HEK293 (cell line): Measurements from ENCODE around the gene ARHGAP10.

Source experiments
- PATZ1 ChIP-seq: fragments of 450-650 bp; formaldehyde crosslinking; IDR thresholded peaks from 2 replicates; pipeline ENCODE4 v1.5.1; 2016; ENCODE audit warnings: missing biosample characterization, missing genetic modification characterization
- PRDM10 ChIP-seq: fragments of 450-650 bp; formaldehyde crosslinking; IDR thresholded peaks from 2 replicates; pipeline ENCODE4 v1.5.1; 2016; ENCODE audit warnings: missing biosample characterization, missing genetic modification characterization
- ZBTB17 ChIP-seq: fragments of 450-650 bp; formaldehyde crosslinking; IDR thresholded peaks from 2 replicates; pipeline ENCODE4 v1.5.1; 2016; ENCODE audit warnings: missing biosample characterization, missing genetic modification characterization
- ZBTB20 ChIP-seq: fragments of 450-650 bp; formaldehyde crosslinking; IDR thresholded peaks from 2 replicates; pipeline ENCODE4 v1.5.1; 2016; ENCODE audit warnings: missing biosample characterization, missing genetic modification characterization
- ZBTB8A ChIP-seq: fragments of 450-650 bp; formaldehyde crosslinking; IDR thresholded peaks from 2 replicates; pipeline ENCODE4 v1.5.1; 2016; ENCODE audit warnings: missing biosample characterization, missing genetic modification characterization
- ZFHX2 ChIP-seq: fragments of 450-650 bp; formaldehyde crosslinking; conservative IDR thresholded peaks from 2 replicates; pipeline ENCODE4 v1.5.1; 2016; ENCODE audit warnings: missing biosample characterization, missing genetic modification characterization
- ZFP37 ChIP-seq: fragments of 450-650 bp; formaldehyde crosslinking; IDR thresholded peaks from 2 replicates; pipeline ENCODE4 v1.5.1; 2016; ENCODE audit warnings: missing biosample characterization, missing genetic modification characterization
- ZFP41 ChIP-seq: fragments of 450-650 bp; formaldehyde crosslinking; IDR thresholded peaks from 2 replicates; pipeline ENCODE4 v1.5.1; 2016; ENCODE audit warnings: missing biosample characterization, missing genetic modification characterization, borderline replicate concordance
- ZNF132 ChIP-seq: fragments of 450-650 bp; formaldehyde crosslinking; IDR thresholded peaks from 2 replicates; pipeline ENCODE4 v1.5.1; 2017; ENCODE audit warnings: missing biosample characterization, missing genetic modification characterization, borderline replicate concordance
- ZNF19 ChIP-seq: fragments of 450-650 bp; formaldehyde crosslinking; IDR thresholded peaks from 2 replicates; pipeline ENCODE4; 2016; ENCODE audit warnings: missing biosample characterization, missing genetic modification characterization, low read depth
- ZNF239 ChIP-seq: fragments of 450-650 bp; formaldehyde crosslinking; IDR thresholded peaks from 2 replicates; pipeline ENCODE4 v1.5.1; 2016; ENCODE audit warnings: missing biosample characterization, missing genetic modification characterization
- ZNF341 ChIP-seq: fragments of 450-650 bp; formaldehyde crosslinking; IDR thresholded peaks from 2 replicates; pipeline ENCODE4; 2016; ENCODE audit warnings: low read depth, missing biosample characterization, missing genetic modification characterization
- ZNF362 ChIP-seq: fragments of 450-650 bp; formaldehyde crosslinking; IDR thresholded peaks from 2 replicates; pipeline ENCODE4 v1.5.1; 2016; ENCODE audit warnings: missing biosample characterization, missing genetic modification characterization
- ZNF366 ChIP-seq: fragments of 450-650 bp; formaldehyde crosslinking; conservative IDR thresholded peaks from 2 replicates; pipeline ENCODE4 v1.5.1; 2016; ENCODE audit warnings: missing biosample characterization, missing genetic modification characterization
- ZNF510 ChIP-seq: fragments of 450-650 bp; formaldehyde crosslinking; IDR thresholded peaks from 2 replicates; pipeline ENCODE4 v1.5.1; 2018; ENCODE audit warnings: mild to moderate bottlenecking, missing genetic modification characterization, missing biosample characterization; ENCODE audit not compliant: insufficient replicate concordance
- ZNF580 ChIP-seq: fragments of 450-650 bp; formaldehyde crosslinking; IDR thresholded peaks from 2 replicates; pipeline ENCODE4 v1.5.1; 2016; ENCODE audit warnings: missing biosample characterization, missing genetic modification characterization
- ZNF639 ChIP-seq: fragments of 450-650 bp; formaldehyde crosslinking; IDR thresholded peaks from 2 replicates; pipeline ENCODE4 v1.5.1; 2016; ENCODE audit warnings: missing biosample characterization, missing genetic modification characterization
- ZNF692 ChIP-seq: fragments of 450-650 bp; formaldehyde crosslinking; IDR thresholded peaks from 2 replicates; pipeline ENCODE4 v1.5.1; 2016; ENCODE audit warnings: missing biosample characterization, missing genetic modification characterization
- ZNF701 ChIP-seq: fragments of 450-650 bp; formaldehyde crosslinking; IDR thresholded peaks from 2 replicates; pipeline ENCODE4 v1.5.1; 2016; ENCODE audit warnings: missing biosample characterization, missing genetic modification characterization
- ZNF837 ChIP-seq: fragments of 450-650 bp; formaldehyde crosslinking; IDR thresholded peaks from 2 replicates; pipeline ENCODE4 v1.5.1; 2016; ENCODE audit warnings: missing biosample characterization, missing genetic modification characterization

The ARHGAP10 gene

GRCh38 chr4:147733716-147734344 is 1.9 kb downstream of the ARHGAP10 start (continued):
- TF ChIP-seq ZNF362 (tag by site-specific recombination) (no peak), ZNF837 (tag by site-specific recombination) (no peak), ZNF132 (no peak), ZFP41 (tag by site-specific recombination) (no peak), ZNF639 (tag by site-specific recombination) (no peak), ZBTB20 (peak; percentile 75), PRDM10 (tag by site-specific recombination) (peak; percentile 84), ZNF19 (tag by site-specific recombination) (no peak), ZNF341 (peak; percentile 75), ZNF239 (tag by site-specific recombination) (no peak), ZNF701 (tag by site-specific recombination) (no peak), ZBTB8A (peak; percentile 14; the same call in 1 of the 2 replicates), ZNF692 (tag by site-specific recombination) (no peak), ZNF580 (peak; percentile 18; the same call in 1 of the 2 replicates), ZFHX2 (peak; percentile 74), ZFP37 (no peak), ZBTB17 (tag by site-specific recombination) (0 out of 2 replicates have a peak, but pooled peaks have one; percentile 12), ZNF366 (no peak), ZNF510 (tag by site-specific recombination) (no peak), PATZ1 (tag by site-specific recombination) (peak; percentile 74)
- TF ChIP-seq, all 188 proteins: peak for 15
